ENCODE measurements around the gene DOK4. TPM values are rescaled to one million over a fixed set of nuclear protein-coding genes. Genes with fewer than 3 reads are reported as not detected.

The DOK4 gene
- total and polyA plus RNA-seq, 4 donors, result 7.8 to 24.6 (median 18.1) TPM

DNA sequence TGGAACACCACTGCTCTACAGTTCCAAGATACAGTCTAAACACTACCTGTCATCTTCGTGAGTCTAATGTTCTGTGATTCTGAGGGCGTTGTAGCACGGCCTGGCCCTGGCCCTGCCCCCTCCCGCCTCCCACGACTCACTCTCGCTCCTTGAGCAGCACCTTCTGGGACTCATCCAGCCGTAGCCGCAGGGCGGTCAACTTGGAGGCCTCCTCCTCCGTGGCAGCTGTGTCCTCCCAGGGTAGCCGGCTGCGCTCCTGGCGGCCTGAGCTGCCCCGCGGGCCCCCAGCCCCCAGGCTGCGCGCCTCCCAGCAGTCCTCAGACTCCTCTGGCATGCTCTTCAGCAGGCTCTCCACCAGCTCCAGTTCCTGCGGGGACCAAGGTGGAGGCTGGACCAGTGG, 39.5 kb upstream of the DOK4 start (continued):
- TF ChIP-seq, protein P1, sequence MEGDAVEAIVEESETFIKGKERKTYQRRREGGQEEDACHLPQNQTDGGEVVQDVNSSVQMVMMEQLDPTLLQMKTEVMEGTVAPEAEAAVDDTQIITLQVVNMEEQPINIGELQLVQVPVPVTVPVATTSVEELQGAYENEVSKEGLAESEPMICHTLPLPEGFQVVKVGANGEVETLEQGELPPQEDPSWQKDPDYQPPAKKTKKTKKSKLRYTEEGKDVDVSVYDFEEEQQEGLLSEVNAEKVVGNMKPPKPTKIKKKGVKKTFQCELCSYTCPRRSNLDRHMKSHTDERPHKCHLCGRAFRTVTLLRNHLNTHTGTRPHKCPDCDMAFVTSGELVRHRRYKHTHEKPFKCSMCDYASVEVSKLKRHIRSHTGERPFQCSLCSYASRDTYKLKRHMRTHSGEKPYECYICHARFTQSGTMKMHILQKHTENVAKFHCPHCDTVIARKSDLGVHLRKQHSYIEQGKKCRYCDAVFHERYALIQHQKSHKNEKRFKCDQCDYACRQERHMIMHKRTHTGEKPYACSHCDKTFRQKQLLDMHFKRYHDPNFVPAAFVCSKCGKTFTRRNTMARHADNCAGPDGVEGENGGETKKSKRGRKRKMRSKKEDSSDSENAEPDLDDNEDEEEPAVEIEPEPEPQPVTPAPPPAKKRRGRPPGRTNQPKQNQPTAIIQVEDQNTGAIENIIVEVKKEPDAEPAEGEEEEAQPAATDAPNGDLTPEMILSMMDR (IDR thresholded peaks at IDR 0.05; ENCODE audit: low read depth, low read length, missing input control), result no peak
- TF ChIP-seq RAD21 (IDR thresholded peaks at IDR 0.05) (no peak), FOXA1 (IDR thresholded peaks at IDR 0.05) (no peak)

DNA sequence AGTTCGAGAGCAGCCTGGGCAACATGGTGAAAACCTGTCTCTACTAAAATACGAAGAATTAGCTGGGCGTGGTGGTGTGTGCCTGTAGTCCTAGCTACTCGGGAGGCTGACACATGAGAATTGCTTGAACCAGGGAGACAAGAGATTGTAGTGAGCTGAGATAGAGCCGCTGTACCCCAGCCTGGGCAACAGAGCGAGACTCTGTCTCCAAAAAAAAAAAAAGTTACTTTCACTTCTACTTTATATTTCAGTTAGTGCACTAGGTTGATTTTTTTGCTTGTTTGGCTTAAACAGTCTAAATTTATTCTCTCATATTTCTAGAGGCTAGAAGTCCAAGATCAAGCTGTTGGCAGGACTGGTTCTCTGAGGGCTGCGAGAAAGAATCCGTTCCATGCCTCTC, 36.7 kb upstream of the DOK4 start:
- TF ChIP-seq, protein P2, sequence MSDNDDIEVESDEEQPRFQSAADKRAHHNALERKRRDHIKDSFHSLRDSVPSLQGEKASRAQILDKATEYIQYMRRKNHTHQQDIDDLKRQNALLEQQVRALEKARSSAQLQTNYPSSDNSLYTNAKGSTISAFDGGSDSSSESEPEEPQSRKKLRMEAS (IDR thresholded peaks at IDR 0.05), result no peak

DNA sequence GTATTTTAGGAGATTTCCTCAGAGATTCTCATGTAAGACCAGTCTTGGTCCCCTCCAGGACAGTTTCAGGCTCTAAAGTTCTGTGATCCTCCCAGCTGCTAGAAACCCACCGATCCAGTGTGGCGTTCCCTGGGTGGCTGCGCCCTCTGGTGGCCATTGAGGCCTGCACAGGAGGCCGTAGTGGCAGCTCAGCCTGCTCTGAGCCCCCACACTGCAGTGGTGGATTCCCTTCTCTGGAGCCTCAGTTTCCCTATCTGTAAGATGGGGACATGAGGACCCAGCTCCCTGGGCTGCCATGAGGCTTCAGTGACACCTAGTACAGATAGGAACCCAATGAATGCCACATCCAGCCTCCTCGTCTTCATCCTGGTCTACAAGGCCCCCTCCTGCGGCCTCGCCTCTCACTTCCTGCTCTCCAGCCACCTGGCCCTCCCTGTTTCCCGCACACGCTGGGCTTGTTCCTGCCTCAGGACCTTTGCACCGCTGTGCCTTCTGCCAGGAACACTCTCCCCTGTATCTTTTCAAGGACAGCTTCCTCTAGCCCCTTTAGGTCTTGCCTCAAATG, 33.6 kb upstream of the DOK4 start:
- 33% methylated on average over 10 of the region's 10 CpGs for WGBS

More for the DNA sequence above, 36.7 kb upstream of the DOK4 start:
- no peak overlapping the region for H3K4me3 ChIP-seq (ENCODE audit: low read depth in 1 of 3, low read length in 3 of 3)
- no peaks in the 10 kb centered on the region for H3K9me3 ChIP-seq (ENCODE audit: control insufficient read depth in 4 of 4, low read length in 3 of 4)
- H3K4me1 ChIP-seq (ENCODE audit: control insufficient read depth in 4 of 4, insufficient read depth in 4 of 4, low read length in 3 of 4), result peaks cover 0 to 5% (median 2%) of the 10 kb centered on the region in 4 donors
- WGBS, result 92% methylated on average over 8 of the region's 8 CpGs
- no peak overlapping the region for H3K27ac ChIP-seq (ENCODE audit: low read depth in 1 of 2, low read length in 2 of 2)
- DNase-seq (ENCODE audit: low spot score), result no peak
- H3K27me3 ChIP-seq (ENCODE audit: control insufficient read depth in 4 of 4, insufficient read depth in 4 of 4, low read length in 3 of 4), result no peaks in the 10 kb centered on the region
- no peak overlapping the region for H3K9ac ChIP-seq (ENCODE audit: low read depth in 1 of 2, low read length in 2 of 2)
- no peaks in the 10 kb centered on the region for H3K36me3 ChIP-seq (ENCODE audit: control insufficient read depth in 4 of 4, insufficient read depth in 3 of 4, low read depth in 1 of 4, low read length in 3 of 4)

More for the DNA sequence above, 33.6 kb upstream of the DOK4 start:
- Histone ChIP-seq H3K9me3 (ENCODE audit: control insufficient read depth in 4 of 4, low read length in 3 of 4) (no peaks in the 10 kb centered on the region), H3K9ac (ENCODE audit: low read depth in 1 of 2, low read length in 2 of 2) (no peak overlapping the region), H3K4me3 (ENCODE audit: low read depth in 1 of 3, low read length in 3 of 3) (no peak overlapping the region), H3K36me3 (ENCODE audit: control insufficient read depth in 4 of 4, insufficient read depth in 3 of 4, low read depth in 1 of 4, low read length in 3 of 4) (peaks cover 0 to 2% (median 0%) of the 10 kb centered on the region in 4 donors), H3K27me3 (ENCODE audit: control insufficient read depth in 4 of 4, insufficient read depth in 4 of 4, low read length in 3 of 4) (no peaks in the 10 kb centered on the region), H3K27ac (ENCODE audit: low read depth in 1 of 2, low read length in 2 of 2) (no peak overlapping the region), H3K4me1 (ENCODE audit: control insufficient read depth in 4 of 4, insufficient read depth in 4 of 4, low read length in 3 of 4) (peaks cover 0 to 5% (median 2%) of the 10 kb centered on the region in 4 donors)
- peak; percentile 85 for DNase-seq (ENCODE audit: low spot score)
- TF ChIP-seq TAF1 (conservative IDR thresholded peaks at IDR 0.05), result no peak
- TF ChIP-seq, protein P1 (IDR thresholded peaks at IDR 0.05; ENCODE audit: low read depth, low read length, missing input control), result peak; percentile 94
- TF ChIP-seq, protein P3, sequence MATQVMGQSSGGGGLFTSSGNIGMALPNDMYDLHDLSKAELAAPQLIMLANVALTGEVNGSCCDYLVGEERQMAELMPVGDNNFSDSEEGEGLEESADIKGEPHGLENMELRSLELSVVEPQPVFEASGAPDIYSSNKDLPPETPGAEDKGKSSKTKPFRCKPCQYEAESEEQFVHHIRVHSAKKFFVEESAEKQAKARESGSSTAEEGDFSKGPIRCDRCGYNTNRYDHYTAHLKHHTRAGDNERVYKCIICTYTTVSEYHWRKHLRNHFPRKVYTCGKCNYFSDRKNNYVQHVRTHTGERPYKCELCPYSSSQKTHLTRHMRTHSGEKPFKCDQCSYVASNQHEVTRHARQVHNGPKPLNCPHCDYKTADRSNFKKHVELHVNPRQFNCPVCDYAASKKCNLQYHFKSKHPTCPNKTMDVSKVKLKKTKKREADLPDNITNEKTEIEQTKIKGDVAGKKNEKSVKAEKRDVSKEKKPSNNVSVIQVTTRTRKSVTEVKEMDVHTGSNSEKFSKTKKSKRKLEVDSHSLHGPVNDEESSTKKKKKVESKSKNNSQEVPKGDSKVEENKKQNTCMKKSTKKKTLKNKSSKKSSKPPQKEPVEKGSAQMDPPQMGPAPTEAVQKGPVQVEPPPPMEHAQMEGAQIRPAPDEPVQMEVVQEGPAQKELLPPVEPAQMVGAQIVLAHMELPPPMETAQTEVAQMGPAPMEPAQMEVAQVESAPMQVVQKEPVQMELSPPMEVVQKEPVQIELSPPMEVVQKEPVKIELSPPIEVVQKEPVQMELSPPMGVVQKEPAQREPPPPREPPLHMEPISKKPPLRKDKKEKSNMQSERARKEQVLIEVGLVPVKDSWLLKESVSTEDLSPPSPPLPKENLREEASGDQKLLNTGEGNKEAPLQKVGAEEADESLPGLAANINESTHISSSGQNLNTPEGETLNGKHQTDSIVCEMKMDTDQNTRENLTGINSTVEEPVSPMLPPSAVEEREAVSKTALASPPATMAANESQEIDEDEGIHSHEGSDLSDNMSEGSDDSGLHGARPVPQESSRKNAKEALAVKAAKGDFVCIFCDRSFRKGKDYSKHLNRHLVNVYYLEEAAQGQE (IDR thresholded peaks at IDR 0.05), result no peak
- peak; percentile 97 to 98 for TF ChIP-seq RAD21 (IDR thresholded peaks at IDR 0.05)
- TF ChIP-seq, protein P2 (IDR thresholded peaks at IDR 0.05), result no peak
- no peak for TF ChIP-seq HNF4G (IDR thresholded peaks at IDR 0.05)
- TF ChIP-seq SP1 (IDR thresholded peaks at IDR 0.05), result no peak
- TF ChIP-seq GABPA (IDR thresholded peaks at IDR 0.05 in 1 of 2, conservative IDR thresholded peaks at IDR 0.05 in 1 of 2), result no peak
- no peak for TF ChIP-seq FOXA1 (IDR thresholded peaks at IDR 0.05)
